Measurements from ENCODE around the gene PAX8.

The PAX8 gene

DNA sequence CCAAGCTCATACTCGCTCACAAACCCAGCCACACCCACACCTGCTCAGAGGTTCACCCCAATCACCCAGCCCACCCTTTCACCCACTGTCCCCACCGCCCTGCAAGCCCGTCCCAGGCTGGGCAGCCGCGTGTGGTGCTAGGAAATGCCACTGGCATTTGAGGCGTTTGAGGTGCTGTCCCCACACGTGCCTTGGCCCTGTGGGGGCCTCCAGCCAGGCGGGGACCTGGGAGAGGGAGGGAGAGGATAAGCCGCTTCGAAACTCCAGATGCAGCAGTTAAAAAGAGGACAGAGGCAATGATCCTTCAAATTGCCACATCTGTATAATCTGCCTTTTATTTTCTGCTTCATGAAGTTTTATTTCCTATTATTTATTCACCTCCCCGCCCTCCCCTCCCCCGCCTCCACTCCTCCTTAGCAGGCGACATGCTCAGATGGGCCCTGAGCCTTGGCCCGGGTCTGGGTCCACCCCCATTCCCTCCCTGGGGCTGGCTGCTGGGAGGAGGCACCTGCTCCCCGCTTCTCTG, 69.0 kb downstream of the PAX8 start:
- H3K9me3 ChIP-seq (ENCODE audit: insufficient read depth, low read length, severe bottlenecking): no peaks in the 10 kb centered on the region
- H3K27ac ChIP-seq (ENCODE audit: low read length): no peak overlapping the region
- no peaks in the 10 kb centered on the region for H3K79me2 ChIP-seq (ENCODE audit: insufficient read depth, low read length)
- no peak overlapping the region for H3K4me2 ChIP-seq (ENCODE audit: insufficient read depth, low read length)
- no peak overlapping the region for H3K4me3 ChIP-seq (ENCODE audit: low read depth in 1 of 2, low read length in 2 of 2)
- H4K20me1 ChIP-seq (ENCODE audit: insufficient read depth, low read length): no peaks in the 10 kb centered on the region
- no peaks in the 10 kb centered on the region for H3K27me3 ChIP-seq (ENCODE audit: insufficient read depth, low read length, poor library complexity)
- no peaks in the 10 kb centered on the region for H3K36me3 ChIP-seq (ENCODE audit: insufficient read depth, low read length)
- DNase-seq (no peak), ATAC-seq (ENCODE audit: insufficient read depth, low read depth) (no peak)
- TF ChIP-seq, protein P1, sequence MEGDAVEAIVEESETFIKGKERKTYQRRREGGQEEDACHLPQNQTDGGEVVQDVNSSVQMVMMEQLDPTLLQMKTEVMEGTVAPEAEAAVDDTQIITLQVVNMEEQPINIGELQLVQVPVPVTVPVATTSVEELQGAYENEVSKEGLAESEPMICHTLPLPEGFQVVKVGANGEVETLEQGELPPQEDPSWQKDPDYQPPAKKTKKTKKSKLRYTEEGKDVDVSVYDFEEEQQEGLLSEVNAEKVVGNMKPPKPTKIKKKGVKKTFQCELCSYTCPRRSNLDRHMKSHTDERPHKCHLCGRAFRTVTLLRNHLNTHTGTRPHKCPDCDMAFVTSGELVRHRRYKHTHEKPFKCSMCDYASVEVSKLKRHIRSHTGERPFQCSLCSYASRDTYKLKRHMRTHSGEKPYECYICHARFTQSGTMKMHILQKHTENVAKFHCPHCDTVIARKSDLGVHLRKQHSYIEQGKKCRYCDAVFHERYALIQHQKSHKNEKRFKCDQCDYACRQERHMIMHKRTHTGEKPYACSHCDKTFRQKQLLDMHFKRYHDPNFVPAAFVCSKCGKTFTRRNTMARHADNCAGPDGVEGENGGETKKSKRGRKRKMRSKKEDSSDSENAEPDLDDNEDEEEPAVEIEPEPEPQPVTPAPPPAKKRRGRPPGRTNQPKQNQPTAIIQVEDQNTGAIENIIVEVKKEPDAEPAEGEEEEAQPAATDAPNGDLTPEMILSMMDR (IDR thresholded peaks at IDR 0.05; ENCODE audit: borderline replicate concordance, extremely low read depth, low read length, poor library complexity, severe bottlenecking): no peak
- no peak for TF ChIP-seq EZH2 (IDR thresholded peaks at IDR 0.05; ENCODE audit: borderline replicate concordance, low read depth, low read length, severe bottlenecking)
- no peak overlapping the region for H2AFZ ChIP-seq (ENCODE audit: low read depth, low read length)
- no peak overlapping the region for H3K9ac ChIP-seq (ENCODE audit: low read depth, low read length)
- H3K4me1 ChIP-seq (ENCODE audit: insufficient read depth, low read length): no peaks in the 10 kb centered on the region

DNA sequence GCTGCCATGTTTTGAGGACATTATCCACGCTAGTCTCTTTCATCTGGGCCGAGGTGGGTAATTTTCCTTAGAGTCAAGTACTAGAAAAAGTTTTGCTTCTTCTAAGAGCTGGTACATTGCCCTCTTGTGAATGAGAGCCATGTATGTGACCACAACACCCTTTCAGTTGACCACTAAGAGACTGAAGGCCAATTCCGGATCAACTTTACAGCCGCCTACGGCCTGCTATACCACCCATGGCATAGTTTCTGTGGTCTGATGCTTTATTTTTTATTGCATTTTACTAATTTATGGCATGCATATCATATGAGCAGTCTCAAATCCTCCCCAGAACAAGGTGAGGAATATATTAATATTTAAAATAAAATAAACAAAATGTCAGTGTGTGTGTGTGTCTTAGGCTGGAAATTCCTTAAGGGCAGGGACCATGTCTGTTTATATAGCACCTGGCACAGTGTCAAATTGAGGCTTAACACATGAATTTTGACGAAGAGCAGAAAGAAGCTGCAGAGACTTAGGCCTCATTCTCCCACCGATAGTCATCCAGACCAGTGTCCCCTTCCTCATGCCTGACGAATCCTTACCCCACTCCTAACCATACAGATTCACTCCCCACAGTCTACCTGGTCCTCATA, 69.6 kb downstream of the PAX8 start:
- Histone ChIP-seq H3K9me3 (ENCODE audit: insufficient read depth, low read length, severe bottlenecking) (no peaks in the 10 kb centered on the region), H3K27me3 (ENCODE audit: insufficient read depth, low read length, poor library complexity) (no peaks in the 10 kb centered on the region), H4K20me1 (ENCODE audit: insufficient read depth, low read length) (peaks cover 4% of the 10 kb centered on the region; the same call in 1 of the 2 replicates), H3K79me2 (ENCODE audit: insufficient read depth, low read length) (no peaks in the 10 kb centered on the region), H2AFZ (ENCODE audit: low read depth, low read length) (no peak overlapping the region), H3K4me1 (ENCODE audit: insufficient read depth, low read length) (no peaks in the 10 kb centered on the region), H3K4me3 (ENCODE audit: low read depth in 1 of 2, low read length in 2 of 2) (no peak overlapping the region), H3K4me2 (ENCODE audit: insufficient read depth, low read length) (no peak overlapping the region), H3K36me3 (ENCODE audit: insufficient read depth, low read length) (no peaks in the 10 kb centered on the region), H3K27ac (ENCODE audit: low read length) (no peak overlapping the region), H3K9ac (ENCODE audit: low read depth, low read length) (no peak overlapping the region)
- TF ChIP-seq, protein P1 (IDR thresholded peaks at IDR 0.05; ENCODE audit: borderline replicate concordance, extremely low read depth, low read length, poor library complexity, severe bottlenecking): no peak
- TF ChIP-seq EZH2 (IDR thresholded peaks at IDR 0.05; ENCODE audit: borderline replicate concordance, low read depth, low read length, severe bottlenecking): no peak
- DNase-seq: no peak
- no peak for ATAC-seq (ENCODE audit: insufficient read depth, low read depth)

DNA sequence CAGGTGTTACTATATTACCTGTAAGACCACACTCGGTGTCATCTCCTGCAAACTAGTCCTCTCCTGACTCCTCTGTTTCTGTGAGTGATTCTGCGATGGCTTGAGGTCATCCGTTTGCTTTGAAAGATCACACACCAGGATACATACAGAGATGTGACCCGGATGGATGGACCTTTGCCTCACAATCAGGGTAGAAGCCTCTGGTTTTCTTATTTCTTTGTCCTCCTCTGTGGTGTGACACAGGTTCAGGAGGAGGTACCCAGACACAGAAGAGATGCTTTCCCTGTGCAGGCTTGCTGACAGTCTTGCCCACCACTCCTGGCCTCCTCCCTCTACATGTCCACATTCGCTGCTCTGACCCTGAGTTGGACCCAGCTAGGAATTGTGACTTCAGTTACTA, 70.3 kb downstream of the PAX8 start:
- no peak for TF ChIP-seq EZH2 (IDR thresholded peaks at IDR 0.05; ENCODE audit: borderline replicate concordance, low read depth, low read length, severe bottlenecking)
- TF ChIP-seq, protein P1 (IDR thresholded peaks at IDR 0.05; ENCODE audit: borderline replicate concordance, extremely low read depth, low read length, poor library complexity, severe bottlenecking): no peak
- Histone ChIP-seq H3K36me3 (ENCODE audit: insufficient read depth, low read length) (no peaks in the 10 kb centered on the region), H3K79me2 (ENCODE audit: insufficient read depth, low read length) (no peaks in the 10 kb centered on the region), H3K27me3 (ENCODE audit: insufficient read depth, low read length, poor library complexity) (no peaks in the 10 kb centered on the region), H2AFZ (ENCODE audit: low read depth, low read length) (no peak overlapping the region), H4K20me1 (ENCODE audit: insufficient read depth, low read length) (peaks cover 5% of the 10 kb centered on the region; the same call in 1 of the 2 replicates), H3K4me2 (ENCODE audit: insufficient read depth, low read length) (no peak overlapping the region), H3K9me3 (ENCODE audit: insufficient read depth, low read length, severe bottlenecking) (no peaks in the 10 kb centered on the region), H3K27ac (ENCODE audit: low read length) (no peak overlapping the region), H3K4me3 (ENCODE audit: low read depth in 1 of 2, low read length in 2 of 2) (no peak overlapping the region), H3K4me1 (ENCODE audit: insufficient read depth, low read length) (no peaks in the 10 kb centered on the region), H3K9ac (ENCODE audit: low read depth, low read length) (no peak overlapping the region)
- no peak for ATAC-seq (ENCODE audit: insufficient read depth, low read depth)
- DNase-seq: no peak

All from DND-41 (cell line).